Mesothelial cell of epicardium (in vitro differentiated cells): ENCODE measurements around the gene DUSP2. TPM values are rescaled to one million over a fixed set of nuclear protein-coding genes. Genes with fewer than 3 reads are reported as not detected.
"Not testable (repeated sequence)": the region's sequence is repeated elsewhere in the genome, so short reads cannot be mapped to it uniquely, and the experiment has no call there.

Source experiments
- DNase-seq, 2 experiments: peaks; one replicate each; pipeline ENCODE4 v3.0.0; 2021; ENCODE audit warnings: low spot score in 2 of 2; ENCODE audit not compliant: unreplicated experiment in 2 of 2
- H3K27ac Mint-ChIP-seq: 2 replicates; pipeline ENCODE4 v1.8.0; 2021; ENCODE audit warnings: mixed read lengths
- H3K27me3 Mint-ChIP-seq: 2 replicates; pipeline ENCODE4 v1.8.0; 2021; ENCODE audit warnings: low read depth, mixed read lengths
- H3K36me3 Mint-ChIP-seq: 2 replicates; pipeline ENCODE4 v1.8.0; 2021; ENCODE audit warnings: mixed read lengths
- H3K4me1 Mint-ChIP-seq: 2 replicates; pipeline ENCODE4 v1.8.0; 2021; ENCODE audit warnings: mixed read lengths
- H3K4me3 Mint-ChIP-seq: 2 replicates; pipeline ENCODE4 v1.8.0; 2021; ENCODE audit warnings: mild to moderate bottlenecking, moderate library complexity, mixed read lengths
- H3K9me3 Mint-ChIP-seq: 2 replicates; pipeline ENCODE4 v1.8.0; 2021; ENCODE audit warnings: mixed read lengths
- CTCF ChIP-seq: fragments of 200-600 bp; sonication (generic); IDR thresholded peaks from one replicate; pipeline ENCODE4 v1.5.0; 2021; ENCODE audit warnings: antibody characterized with exemption; ENCODE audit not compliant: unreplicated experiment
- total RNA-seq: library from RNA; stranded (reverse); gene quantifications from 3 replicates; pipeline ENCODE4 v1.2.1, GENCODE V29; 2021

DUSP2 gene
- total RNA-seq, 1 donor from 2014 or later: 42.7 TPM

DNA sequence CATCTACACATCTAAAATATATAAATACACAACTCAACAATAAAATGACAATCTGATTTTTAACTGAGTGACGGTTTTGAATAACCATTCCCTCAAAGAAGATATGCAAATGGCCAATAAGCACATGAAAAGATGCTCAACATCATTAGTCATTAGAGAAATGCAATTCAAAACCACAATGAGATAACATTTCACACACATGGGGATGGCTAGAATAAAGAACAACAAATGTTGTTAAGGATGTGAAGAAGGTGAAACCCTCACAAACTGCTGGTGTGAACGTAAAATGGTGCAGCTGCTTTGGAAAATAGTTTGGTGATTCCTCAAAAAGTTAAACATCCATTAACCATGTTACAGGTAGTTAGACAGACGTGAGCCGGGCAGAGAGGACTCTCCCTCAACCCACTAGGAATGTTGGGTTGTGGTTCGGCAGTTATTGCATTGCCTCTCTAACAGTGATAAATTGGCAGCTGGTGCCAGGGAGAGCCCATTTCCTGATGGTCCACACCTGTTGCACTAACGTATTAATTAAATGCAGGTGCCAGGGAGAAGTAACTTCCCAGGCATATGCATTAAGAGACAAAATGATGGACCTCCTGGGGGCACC, 22.3 kb upstream of the DUSP2 start:
- H3K9me3 Mint-ChIP-seq: peaks cover 15% of the 10 kb centered on the region
- H3K36me3 Mint-ChIP-seq: no peaks in the 10 kb centered on the region
- no peaks in the 10 kb centered on the region for H3K27me3 Mint-ChIP-seq

GRCh38 chr2:96164459-96165184, 19.4 kb upstream of the DUSP2 start:
- TF ChIP-seq CTCF: no peak
- DNase-seq: no peak
- H3K4me1 Mint-ChIP-seq: peaks cover 15% of the 10 kb centered on the region
- H3K27ac Mint-ChIP-seq: peak overlapping the region; percentile 30
- H3K4me3 Mint-ChIP-seq: no peak overlapping the region
- H3K36me3 Mint-ChIP-seq: no peaks in the 10 kb centered on the region
- H3K9me3 Mint-ChIP-seq: peaks cover 11% of the 10 kb centered on the region
- no peaks in the 10 kb centered on the region for H3K27me3 Mint-ChIP-seq

More for the DNA sequence above, 22.3 kb upstream of the DUSP2 start:
- Mint-ChIP-seq H3K27ac (no peak overlapping the region), H3K4me1 (peaks cover 13% of the 10 kb centered on the region), H3K4me3 (no peak overlapping the region)
- no peak for TF ChIP-seq CTCF
- no peak for DNase-seq

GRCh38 chr2:96163768-96164429, 18.7 kb upstream of the DUSP2 start:
- Mint-ChIP-seq H3K4me3 (no peak overlapping the region), H3K27ac (peak overlapping the region; percentile 16), H3K4me1 (peaks cover 15% of the 10 kb centered on the region), H3K27me3 (no peaks in the 10 kb centered on the region), H3K9me3 (peaks cover 6% of the 10 kb centered on the region), H3K36me3 (no peaks in the 10 kb centered on the region)
- no peak for TF ChIP-seq CTCF
- DNase-seq: no peak

DNA sequence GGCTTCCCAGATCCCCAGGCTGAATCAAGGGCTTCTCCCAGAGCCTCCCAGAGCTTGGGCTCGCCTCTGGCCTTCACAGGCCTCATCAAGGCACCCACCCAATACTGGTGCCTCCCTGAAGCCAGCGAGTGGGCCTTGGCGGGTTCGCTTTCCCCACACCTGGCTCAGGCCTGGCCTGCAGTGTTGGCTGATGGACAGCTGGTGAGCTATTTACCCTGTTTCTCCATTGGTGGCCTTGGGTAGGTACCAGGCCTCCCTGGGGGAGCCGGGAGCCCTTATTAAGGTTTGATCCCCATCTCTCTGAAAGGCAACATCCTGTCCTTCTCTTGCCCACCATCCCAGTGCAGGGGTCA, 18.2 kb upstream of the DUSP2 start:
- Mint-ChIP-seq H3K36me3 (no peaks in the 10 kb centered on the region), H3K27ac (peak overlapping the region; percentile 16), H3K4me1 (peaks cover 15% of the 10 kb centered on the region), H3K4me3 (no peak overlapping the region), H3K27me3 (no peaks in the 10 kb centered on the region), H3K9me3 (peaks cover 6% of the 10 kb centered on the region)
- no peak for DNase-seq
- no peak for TF ChIP-seq CTCF

- no peaks in the 10 kb centered on the region for H3K36me3 Mint-ChIP-seq
- peaks cover 19% of the 10 kb centered on the region for H3K4me1 Mint-ChIP-seq
- H3K27me3 Mint-ChIP-seq: no peaks in the 10 kb centered on the region
- no peak for TF ChIP-seq CTCF
- DNase-seq: no peak
- peaks cover 6% of the 10 kb centered on the region for H3K9me3 Mint-ChIP-seq
- peak overlapping the region; percentile 7 for H3K27ac Mint-ChIP-seq
- no peak overlapping the region for H3K4me3 Mint-ChIP-seq
Observed at GRCh38 chr2:96161898-96162297, 16.7 kb upstream of the DUSP2 start.

DNA sequence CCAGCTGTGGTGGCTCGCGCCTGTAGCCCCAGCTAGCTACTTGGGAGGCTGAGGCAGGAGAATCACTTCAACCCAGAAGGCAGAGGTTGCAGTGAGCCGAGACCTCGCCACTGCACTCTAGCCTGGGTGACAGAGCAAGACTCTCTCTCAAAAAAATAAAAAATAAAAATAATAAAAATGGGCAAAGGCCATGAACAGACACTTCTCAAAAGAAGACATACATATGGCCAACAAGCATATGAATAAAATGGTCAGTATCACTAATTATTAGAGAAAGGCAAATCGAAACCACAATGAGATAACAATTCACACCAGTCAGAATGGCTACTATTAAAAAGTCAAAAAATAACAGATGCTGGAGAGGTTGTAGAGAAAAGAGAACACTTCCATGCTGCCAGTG, 15.1 kb upstream of the DUSP2 start:
- DNase-seq, H3K9me3 Mint-ChIP-seq, H3K36me3 Mint-ChIP-seq, H3K4me3 Mint-ChIP-seq, H3K27ac Mint-ChIP-seq, H3K27me3 Mint-ChIP-seq: not testable (repeated sequence)
- H3K4me1 Mint-ChIP-seq: peaks cover 24% of the 10 kb centered on the region
